GM21423 (cell line): ENCODE measurements around the gene TMEM191C.
"Not testable (repeated sequence)": the region's sequence is repeated elsewhere in the genome, so short reads cannot be mapped to it uniquely, and the experiment has no call there.

Source experiments
- ATAC-seq: cut with Tn5 transposase; IDR thresholded peaks from one replicate; pipeline ENCODE4 v1.9.1; 2021; ENCODE audit warnings: mild to moderate bottlenecking, moderate library complexity; ENCODE audit not compliant: unreplicated experiment

The TMEM191C gene

DNA sequence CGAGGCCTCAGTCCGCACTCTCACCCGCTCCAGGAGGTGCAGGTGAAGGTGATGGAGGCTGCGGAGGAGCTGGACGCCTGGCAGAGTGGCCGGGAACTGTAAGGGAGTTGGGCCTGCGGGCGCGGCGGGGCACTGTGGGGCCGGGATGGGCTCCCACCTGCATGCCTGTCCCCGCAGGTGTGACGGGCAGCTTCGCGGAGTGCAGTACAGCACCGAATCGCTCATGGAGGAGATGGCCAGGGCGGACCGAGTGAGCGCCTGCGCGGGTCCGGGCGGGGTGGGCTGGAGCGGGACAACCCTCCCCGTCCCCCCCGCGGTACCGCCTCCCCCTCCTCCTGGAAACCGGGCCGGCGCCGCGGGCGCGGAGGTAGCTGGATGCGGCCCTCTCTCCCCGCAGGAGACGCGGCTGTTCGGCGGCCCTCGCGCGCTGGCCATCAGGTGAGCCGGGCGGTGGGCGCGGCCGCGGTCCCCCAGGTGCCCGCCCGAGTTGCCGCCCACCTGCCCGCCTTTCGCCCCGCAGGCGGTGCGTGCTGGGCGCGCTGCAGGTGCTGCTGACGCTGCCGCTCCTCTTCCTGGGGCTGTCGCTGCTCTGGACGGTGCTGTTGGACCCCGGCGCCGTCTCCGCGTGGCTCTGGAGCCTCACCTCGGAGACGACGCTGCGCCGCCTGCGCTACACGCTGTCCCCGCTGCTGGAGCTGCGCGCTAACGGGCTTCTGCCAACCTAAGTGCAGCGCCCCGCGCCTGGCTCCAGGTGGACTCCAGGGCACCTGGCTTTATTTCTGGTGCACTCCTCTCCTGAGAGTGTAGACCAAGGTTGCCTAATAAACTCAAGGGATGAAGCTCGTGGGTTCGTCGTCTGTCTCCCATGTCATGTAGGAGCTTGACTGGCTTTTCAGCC lies 2.2 kb downstream of the TMEM191C start:
- ATAC-seq = not testable (repeated sequence)

DNA sequence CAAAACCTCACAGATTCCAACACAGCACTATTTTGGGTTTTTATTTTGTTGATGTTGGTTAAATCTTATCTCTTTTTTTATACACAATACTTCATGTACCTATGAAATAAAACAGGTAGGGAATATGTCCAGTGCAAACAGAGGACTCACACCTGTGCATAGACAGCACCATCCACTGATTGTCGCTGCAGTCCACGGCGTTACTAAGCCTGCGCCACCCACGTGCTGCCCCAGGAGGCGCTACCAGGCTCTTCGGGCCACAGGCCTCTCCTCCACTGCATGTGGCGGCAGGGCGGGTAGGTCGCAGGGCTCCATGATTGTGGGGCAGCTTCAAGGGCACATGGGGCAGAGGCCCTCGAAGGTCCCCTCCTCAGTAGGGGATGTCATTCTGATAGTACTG lies 5.8 kb downstream of the TMEM191C start:
- ATAC-seq = not testable (repeated sequence)

DNA sequence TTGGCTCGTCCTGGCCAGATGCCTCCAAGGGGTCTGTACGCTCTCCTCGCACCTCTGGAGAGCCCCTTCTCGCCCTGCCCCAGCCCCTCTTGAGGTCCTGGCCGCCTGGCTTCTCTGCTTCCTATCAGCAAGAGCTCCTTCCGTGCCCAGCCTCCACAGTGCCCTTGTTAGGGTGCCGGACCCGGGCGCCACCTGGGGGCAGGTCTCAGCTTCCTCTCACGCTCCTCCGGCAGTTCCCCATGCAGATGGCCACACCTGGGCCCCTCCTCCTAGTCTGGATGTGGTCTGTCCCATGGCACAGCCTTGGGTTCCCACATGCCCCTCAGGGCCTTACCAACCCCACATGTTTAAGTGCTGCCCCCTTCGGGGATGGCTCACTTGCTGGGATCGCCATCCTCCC lies 6.5 kb downstream of the TMEM191C start:
- not testable (repeated sequence) for ATAC-seq

DNA sequence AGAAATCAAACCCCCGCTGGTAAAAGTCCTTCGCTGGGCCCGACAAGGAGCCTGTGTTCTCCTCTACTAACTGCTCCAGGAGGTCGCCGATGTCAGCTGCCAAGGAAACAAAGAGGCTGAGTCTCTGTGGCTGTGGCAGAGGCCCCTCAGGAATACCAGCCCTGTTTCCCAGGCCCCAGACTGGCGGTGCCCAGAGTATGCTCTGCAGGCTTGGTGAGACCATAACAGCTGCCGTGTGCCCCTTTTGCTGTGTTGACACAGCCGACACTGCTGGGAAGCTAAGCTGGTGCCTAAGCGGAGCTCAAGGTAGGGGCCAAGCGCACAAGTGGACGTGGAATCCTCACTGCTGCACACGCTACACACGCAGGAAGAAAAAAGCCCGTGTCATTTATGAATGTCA lies 16.9 kb downstream of the TMEM191C start:
- not testable (repeated sequence) for ATAC-seq

DNA sequence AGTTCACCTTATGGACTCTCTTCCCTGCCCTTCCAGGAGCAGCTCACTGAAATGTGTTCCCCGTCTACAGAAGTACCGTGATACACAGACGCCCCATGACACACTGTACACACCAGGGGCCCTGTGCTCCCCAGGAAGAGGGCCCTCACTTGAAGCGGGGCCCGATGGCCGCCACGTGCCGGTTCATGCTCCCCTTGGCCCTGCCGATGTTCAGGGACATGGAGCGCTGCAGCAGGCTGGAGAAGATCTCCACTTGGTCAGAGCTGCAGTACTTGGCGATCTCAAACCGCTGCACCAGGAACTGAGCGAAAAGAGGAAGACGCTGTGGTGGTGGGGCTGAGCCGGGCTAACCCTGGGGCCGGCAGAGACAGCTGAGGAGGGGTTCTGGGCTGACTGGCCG lies 20.5 kb downstream of the TMEM191C start:
- not testable (repeated sequence) for ATAC-seq

- not testable (repeated sequence) for ATAC-seq
Measured at GRCh38 chr22:21489149-21489680, 22.0 kb downstream of the TMEM191C start.

DNA sequence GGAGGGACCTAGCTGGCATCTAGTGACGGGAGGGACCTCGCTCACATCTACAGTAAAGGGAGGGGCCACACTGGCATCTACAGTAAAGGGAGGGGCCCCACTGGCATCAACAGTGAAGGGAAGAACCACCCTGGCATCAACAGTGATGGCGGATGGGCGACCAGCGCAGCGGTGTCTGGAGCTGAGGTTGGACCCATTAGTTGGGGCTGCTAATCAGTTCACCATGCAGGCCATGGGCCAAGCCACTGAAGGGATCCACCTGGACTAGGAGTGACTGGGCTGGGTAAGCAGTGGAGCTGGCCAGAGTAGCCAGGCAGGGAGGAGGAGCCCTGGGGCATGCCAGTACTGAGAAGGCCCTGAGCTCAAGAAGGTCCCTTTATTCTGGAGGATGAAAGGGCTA lies 23.4 kb downstream of the TMEM191C start:
- ATAC-seq = not testable (repeated sequence)

- not testable (repeated sequence) for ATAC-seq
Measured at GRCh38 chr22:21492271-21492670, 25.1 kb downstream of the TMEM191C start.

DNA sequence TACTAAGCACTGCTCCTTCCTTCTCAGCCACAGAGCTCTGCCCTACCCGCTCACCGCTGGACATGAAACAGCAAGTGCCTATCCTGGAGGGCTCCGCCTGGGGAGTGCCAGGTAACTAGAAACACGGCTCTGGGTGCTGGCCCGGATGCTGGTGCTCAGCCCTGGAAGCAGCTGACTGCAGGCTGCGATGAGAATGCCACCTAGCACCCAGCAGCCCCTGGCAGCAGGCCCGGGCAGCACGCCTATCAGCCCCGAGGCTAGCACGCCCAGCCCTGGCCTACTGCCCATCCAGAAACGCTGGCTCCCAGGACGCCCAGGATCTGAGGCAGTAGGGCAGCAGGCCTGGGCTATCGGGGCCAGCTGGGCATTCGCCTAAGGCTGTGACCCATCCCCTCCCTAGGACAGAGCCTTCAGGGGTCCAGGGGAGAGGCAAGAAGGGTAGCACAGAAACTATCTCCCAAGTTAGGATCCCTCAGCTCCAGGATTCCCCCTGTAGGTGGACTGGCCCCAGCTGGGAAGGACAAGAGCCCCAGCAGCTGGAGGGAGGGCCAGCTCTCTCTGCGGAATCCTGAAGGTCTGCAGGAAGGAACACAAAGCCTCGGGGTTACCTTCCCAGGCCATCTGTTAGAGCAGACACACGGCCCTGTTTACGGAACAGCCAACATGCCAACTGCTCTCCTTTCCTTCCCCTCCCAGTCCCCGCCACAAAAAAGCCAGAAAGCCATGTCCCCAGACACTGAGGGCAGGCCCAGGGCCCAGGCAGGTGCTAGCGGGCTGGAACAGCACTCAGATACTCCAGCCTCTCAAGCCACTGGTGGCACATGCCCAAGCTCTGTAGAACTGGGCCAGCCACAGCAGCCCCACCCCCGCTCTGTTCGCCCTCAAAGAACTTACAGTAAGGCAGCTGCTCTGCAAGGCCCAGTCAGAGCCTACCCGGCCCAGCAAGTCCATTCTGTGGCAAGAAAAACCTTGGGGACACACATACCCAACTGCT lies 26.9 kb downstream of the TMEM191C start:
- ATAC-seq = not testable (repeated sequence)

DNA sequence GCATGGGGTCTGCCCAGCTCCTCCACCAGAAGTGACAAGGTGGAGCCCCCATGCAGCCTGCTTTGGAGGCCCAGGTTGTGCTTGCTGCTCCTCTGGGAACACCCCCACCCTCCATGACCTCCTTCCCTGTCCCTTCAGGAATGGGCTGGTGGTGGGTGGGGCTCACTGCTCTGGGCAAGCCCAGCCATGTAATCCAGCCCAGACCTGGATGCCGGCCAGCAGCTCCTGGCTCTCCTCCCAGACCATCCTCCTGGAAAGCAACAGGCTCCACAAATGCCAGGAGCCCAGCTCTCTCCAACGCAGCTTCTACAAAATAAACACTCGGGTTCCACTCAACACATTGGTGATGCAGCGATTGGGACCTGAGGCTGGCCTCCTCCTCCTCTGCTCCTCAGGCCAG lies 30.8 kb downstream of the TMEM191C start:
- not testable (repeated sequence) for ATAC-seq

DNA sequence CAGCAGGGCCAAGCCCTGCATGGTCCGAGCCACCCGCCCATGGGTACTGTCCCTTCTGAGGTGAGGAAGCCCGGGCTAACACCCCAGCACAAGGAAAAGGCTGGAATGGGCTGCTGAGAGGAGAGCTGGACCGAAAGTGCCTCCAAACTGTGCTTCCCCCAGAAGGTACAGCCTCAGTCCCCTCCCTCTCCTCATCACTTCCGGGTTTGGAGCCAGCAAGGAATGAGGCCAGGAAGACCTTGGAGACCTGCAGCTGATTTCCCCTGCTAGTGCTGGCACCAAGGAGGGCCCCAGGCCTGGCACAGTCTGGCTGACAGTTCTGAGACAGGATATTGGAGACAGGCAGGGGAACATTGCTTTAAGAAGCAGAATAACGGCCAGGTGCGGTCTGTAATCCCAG lies 31.3 kb downstream of the TMEM191C start:
- ATAC-seq = not testable (repeated sequence)

DNA sequence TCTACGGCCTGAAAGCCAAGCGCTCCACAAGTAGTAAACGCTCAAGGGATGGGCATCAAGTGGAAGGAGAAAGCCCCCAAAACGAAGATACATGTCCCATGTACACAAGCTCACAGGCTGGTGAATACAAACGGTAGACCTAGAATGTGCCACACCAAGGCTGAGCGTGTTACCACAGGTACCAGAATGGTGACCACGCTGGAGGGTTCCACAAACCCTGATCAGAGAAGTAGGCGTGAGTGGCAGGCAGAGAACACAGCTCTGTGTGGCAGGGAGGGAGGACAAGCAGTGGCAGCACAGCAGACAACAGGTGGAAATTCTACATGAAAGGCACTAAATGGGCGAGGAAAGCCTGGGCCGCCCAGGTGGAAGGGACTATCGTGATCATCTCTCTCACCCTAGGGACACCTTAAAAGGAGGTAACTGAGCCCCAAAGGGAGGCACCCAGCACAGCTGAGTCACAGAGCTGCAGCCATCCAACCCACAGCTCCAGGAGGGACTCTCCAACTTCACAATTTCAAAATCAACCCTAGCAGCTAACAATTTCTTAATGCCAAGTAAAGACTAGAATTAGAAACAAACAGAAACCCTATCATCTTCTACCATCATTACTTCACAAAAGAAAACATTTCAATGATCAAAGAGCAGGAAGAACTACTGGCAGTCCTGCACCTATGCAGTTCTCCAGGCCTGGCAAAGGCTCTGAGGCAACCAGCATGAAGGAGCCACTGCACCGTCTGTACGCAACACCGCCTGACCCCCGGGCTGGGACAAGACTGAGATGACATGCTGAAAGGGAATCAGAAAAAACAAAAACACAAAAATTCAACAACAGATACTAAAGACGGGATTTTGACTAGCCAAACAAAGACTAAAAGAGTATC lies 32.7 kb downstream of the TMEM191C start:
- not testable (repeated sequence) for ATAC-seq

GRCh38 chr22:21510397-21510796 lies 43.2 kb downstream of the TMEM191C start:
- not testable (repeated sequence) for ATAC-seq

GRCh38 chr22:21512022-21512421 lies 44.8 kb downstream of the TMEM191C start:
- ATAC-seq = not testable (repeated sequence)

DNA sequence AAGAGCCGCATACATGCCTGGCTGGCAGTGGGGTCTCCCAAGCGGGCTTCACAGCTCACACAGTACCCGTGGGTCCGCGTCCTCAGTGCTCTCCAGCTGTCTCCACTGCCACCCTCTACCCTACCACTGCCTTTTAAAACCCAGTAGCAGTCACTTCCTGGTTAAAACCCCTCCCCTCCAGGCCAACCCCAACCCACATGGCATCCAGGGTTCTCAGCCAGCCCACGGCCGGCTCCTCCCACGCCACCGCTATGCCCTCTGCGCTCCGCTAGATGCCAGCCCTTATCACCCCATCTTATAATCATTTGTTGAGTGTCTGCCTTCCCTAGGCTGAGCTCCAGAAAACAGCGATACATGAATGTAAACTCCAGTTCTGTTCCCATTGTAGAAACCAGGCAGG lies 46.9 kb downstream of the TMEM191C start:
- not testable (repeated sequence) for ATAC-seq

DNA sequence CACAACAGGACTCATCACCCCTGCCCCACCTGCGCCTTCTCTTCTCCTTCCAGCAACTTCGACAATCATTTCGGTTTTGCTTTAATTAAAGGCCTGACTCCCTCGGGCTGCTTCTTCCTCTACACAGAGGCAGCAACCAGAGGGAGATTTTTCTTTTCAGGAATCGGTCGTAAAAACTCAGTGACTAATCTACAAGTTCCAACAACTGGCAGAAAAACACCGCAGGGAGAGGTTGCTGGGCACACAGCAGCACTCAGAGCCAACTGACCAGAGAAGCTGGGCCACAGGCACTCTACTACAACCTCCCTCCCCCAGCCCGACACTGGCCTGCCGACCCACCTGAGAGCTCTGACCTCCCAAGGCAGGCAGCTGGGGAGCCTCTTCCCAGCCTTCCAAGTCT lies 48.0 kb downstream of the TMEM191C start:
- ATAC-seq = not testable (repeated sequence)

DNA sequence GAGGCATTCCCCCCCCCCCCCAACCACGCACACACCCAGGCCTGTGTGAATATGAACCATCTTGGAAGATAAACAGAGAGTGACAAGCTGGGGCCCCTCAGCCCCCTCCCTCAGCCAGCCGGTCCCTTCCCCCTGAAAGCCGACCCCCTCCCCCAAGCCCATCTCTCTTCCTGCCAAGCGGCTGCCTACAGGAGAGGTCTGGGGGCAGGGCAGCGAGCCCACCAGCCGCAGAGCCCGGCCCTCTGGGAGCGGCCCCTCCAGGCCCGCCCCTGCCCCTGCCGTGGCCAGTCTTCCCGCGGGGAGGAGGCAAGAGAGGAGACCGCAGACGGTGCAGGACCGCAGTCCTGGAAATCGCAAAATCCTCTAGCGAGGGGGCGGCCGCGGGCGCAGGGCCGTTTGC lies 49.3 kb downstream of the TMEM191C start:
- not testable (repeated sequence) for ATAC-seq

- peak; percentile 73 for ATAC-seq
Measured at GRCh38 chr22:21516970-21517764, 50.0 kb downstream of the TMEM191C start.
